Measurements from ENCODE around the gene OLFML2A.
"Not testable (repeated sequence)": the region's sequence is repeated elsewhere in the genome, so short reads cannot be mapped to it uniquely, and the experiment has no call there.

The OLFML2A gene

GRCh38 chr9:124839612-124840299 lies 62.8 kb downstream of the OLFML2A start:
- H3K4me1 ChIP-seq (ENCODE audit: insufficient read depth, low read length), result no peaks in the 10 kb centered on the region
- H3K9me3 ChIP-seq (ENCODE audit: low read length), result no peaks in the 10 kb centered on the region
- H3K4me3 ChIP-seq (ENCODE audit: low read length), result no peak overlapping the region
- no peaks in the 10 kb centered on the region for H3K36me3 ChIP-seq (ENCODE audit: insufficient read depth, low read length)
- H2AFZ ChIP-seq (ENCODE audit: low read depth, low read length), result no peak overlapping the region
- peaks cover 4% of the 10 kb centered on the region for H3K27me3 ChIP-seq (ENCODE audit: insufficient read depth, low read length)

DNA sequence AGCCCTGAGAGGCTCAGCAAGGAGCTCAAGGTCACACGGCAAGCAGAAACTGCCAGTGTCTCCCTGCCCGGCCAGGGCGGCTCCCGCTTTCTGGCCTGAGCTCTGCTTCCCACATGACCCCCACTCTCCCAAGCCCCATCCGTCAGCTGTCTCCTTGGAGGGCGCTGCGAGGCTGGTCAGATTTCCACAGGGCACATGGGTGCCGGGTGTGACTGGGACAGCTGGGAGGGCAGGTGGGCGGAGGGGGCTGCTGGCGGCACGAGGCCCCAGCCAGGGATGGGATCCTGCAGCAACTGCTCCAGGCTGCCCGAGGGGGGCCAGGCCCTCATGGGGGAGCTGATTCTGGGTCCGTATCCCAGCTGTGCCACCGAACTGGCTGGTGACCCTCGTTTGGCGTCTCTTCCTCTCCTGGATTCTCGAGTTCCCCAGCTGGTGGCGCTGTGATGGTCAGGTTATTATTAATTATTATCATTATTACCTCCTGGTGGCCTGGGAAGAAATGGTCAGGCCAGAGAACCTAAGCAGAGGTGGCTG lies 63.4 kb downstream of the OLFML2A start:
- H3K4me3 ChIP-seq (ENCODE audit: low read length), result no peak overlapping the region
- no peaks in the 10 kb centered on the region for H3K36me3 ChIP-seq (ENCODE audit: insufficient read depth, low read length)
- H3K27me3 ChIP-seq (ENCODE audit: insufficient read depth, low read length), result no peaks in the 10 kb centered on the region
- no peaks in the 10 kb centered on the region for H3K9me3 ChIP-seq (ENCODE audit: low read length)
- no peaks in the 10 kb centered on the region for H3K4me1 ChIP-seq (ENCODE audit: insufficient read depth, low read length)
- no peak overlapping the region for H2AFZ ChIP-seq (ENCODE audit: low read depth, low read length)

DNA sequence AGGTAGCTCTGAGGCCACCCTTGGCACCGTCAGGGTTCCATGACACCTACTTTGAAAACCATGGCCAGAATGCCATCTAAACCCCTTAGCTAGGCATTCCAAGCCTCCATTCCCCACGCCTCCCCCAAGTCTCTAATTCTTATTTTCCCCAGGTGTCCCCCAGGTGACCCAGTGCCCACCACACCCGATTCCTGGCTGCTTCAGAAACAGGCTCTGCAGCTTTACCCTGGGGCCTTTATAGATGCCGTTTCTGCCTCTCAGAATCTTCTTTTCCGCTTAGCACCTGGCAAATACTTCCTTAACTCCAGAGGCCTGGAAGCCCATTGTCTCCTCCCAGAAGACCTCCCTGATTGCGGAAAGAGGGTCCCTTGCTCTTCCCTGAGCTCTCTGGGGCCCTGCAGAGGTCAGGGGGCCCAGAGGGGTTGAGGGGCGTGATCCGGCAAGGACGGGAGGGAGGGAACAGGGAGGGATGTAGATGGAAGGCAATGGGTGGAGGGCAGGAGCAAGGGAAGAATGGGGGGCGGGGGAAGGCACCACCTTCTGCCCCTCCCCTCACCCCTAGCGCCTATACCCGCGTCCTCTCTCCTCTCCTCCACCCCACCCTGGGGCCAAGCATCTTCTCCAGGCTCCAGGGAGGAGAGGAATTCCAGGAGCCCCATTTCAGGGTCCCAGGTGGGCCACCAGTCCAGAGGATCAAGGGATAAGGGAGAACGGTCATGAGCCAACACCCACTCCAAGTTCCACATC lies 64.3 kb downstream of the OLFML2A start:
- no peaks in the 10 kb centered on the region for H3K36me3 ChIP-seq (ENCODE audit: insufficient read depth, low read length)
- no peak overlapping the region for H3K4me3 ChIP-seq (ENCODE audit: low read length)
- no peaks in the 10 kb centered on the region for H3K27me3 ChIP-seq (ENCODE audit: insufficient read depth, low read length)
- no peak overlapping the region for H2AFZ ChIP-seq (ENCODE audit: low read depth, low read length)
- no peaks in the 10 kb centered on the region for H3K4me1 ChIP-seq (ENCODE audit: insufficient read depth, low read length)
- H3K9me3 ChIP-seq (ENCODE audit: low read length), result no peaks in the 10 kb centered on the region

DNA sequence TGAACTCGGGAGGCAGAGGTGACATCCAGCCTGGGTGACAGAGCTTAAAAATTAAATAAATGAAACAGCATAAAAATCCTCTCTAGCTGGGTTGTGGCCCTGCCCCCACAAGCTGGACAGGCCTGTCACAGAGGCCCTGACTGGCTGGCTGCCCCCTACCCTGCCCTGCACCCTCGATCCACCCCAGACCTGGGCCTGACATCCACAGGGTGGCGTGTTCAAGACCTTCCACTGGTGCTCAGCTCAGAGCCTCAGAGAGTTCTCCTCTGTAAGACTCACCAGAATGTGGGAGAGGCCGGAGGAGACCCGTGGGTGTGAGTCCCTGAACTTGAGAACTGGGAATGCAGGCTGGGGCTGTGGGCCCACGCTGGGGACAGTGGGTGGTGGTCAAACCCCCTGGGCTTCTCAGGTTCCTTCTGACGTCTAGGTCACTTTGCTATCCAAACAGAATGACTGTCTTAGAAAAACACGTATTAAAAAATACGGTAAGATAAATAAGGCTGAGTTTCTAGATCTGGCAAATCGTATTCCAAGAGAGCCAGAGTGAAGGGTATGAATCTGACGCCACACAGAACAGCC lies 66.6 kb downstream of the OLFML2A start:
- Histone ChIP-seq H3K27me3 (ENCODE audit: insufficient read depth, low read length) (no peaks in the 10 kb centered on the region), H3K4me1 (ENCODE audit: insufficient read depth, low read length) (no peaks in the 10 kb centered on the region), H2AFZ (ENCODE audit: low read depth, low read length) (no peak overlapping the region), H3K36me3 (ENCODE audit: insufficient read depth, low read length) (no peaks in the 10 kb centered on the region), H3K9me3 (ENCODE audit: low read length) (no peaks in the 10 kb centered on the region), H3K4me3 (ENCODE audit: low read length) (no peak overlapping the region)

DNA sequence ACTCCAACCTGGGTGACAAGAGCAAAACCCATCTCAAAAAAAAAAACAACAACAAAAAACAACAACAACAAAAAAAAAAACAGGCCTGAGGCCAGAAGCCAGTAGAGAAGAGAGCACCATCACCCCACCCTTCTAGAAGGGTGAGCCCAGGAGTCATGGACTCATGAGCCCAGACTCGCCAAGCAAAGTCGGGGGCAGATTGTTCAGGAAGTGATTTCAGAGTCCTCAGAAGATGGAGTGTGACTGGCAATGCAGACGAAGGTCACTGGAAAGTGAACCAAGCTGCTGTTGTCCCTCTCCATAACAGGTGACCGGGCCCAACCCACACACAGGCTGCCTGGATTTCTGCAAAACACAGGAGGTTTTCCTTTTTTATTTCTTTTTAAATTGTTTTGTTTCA lies 67.4 kb downstream of the OLFML2A start:
- no peaks in the 10 kb centered on the region for H3K27me3 ChIP-seq (ENCODE audit: insufficient read depth, low read length)
- no peaks in the 10 kb centered on the region for H3K9me3 ChIP-seq (ENCODE audit: low read length)
- H3K4me1 ChIP-seq (ENCODE audit: insufficient read depth, low read length), result no peaks in the 10 kb centered on the region
- no peak overlapping the region for H2AFZ ChIP-seq (ENCODE audit: low read depth, low read length)
- H3K4me3 ChIP-seq (ENCODE audit: low read length), result no peak overlapping the region
- no peaks in the 10 kb centered on the region for H3K36me3 ChIP-seq (ENCODE audit: insufficient read depth, low read length)

DNA sequence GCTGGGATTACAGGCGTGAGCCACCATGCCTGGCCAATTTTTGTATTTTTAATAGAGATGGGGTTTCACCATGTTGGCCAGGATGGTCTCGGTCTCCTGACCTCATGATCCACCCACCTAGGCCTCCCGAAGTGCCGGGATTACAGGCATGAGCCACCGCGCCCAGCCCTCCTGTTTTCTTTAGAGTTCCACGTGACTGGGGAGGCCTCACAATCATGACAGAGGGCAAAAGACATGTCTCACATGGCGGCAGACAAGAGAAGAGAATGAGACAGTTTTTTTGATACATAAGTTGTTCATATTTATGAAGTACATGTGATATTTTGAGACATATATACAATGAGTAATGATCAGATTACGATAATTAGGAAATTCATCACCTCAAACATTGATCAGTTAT lies 69.5 kb downstream of the OLFML2A start:
- not testable (repeated sequence) for H3K36me3 ChIP-seq (ENCODE audit: insufficient read depth, low read length); H3K9me3 ChIP-seq (ENCODE audit: low read length); H3K4me3 ChIP-seq (ENCODE audit: low read length); H3K27me3 ChIP-seq (ENCODE audit: insufficient read depth, low read length); H3K4me1 ChIP-seq (ENCODE audit: insufficient read depth, low read length); H2AFZ ChIP-seq (ENCODE audit: low read depth, low read length)

DNA sequence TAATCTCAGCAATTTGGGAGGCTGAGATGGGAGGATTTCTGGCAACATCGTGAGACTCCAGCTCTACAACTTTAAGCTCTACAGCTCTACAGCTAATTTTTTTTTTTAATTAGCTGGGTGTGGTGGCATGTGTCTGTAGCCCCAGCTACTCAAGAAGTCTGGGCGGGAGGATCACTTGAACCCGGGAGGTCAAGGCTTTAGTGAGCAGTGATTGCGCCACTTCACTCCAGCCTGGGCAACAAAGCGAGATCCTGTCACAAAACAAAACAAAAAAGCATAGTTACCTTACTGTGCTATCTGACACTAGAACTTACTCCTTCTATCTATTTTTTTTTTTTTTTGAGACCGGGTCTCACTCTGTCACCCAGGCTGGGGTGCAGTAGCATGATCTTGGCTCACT lies 70.0 kb downstream of the OLFML2A start:
- Histone ChIP-seq H2AFZ (ENCODE audit: low read depth, low read length) (no peak overlapping the region), H3K4me3 (ENCODE audit: low read length) (no peak overlapping the region), H3K4me1 (ENCODE audit: insufficient read depth, low read length) (peaks cover 5% of the 10 kb centered on the region), H3K9me3 (ENCODE audit: low read length) (no peaks in the 10 kb centered on the region), H3K36me3 (ENCODE audit: insufficient read depth, low read length) (no peaks in the 10 kb centered on the region), H3K27me3 (ENCODE audit: insufficient read depth, low read length) (no peaks in the 10 kb centered on the region)

GRCh38 chr9:124849801-124850200 lies 72.9 kb downstream of the OLFML2A start:
- Histone ChIP-seq H2AFZ (ENCODE audit: low read depth, low read length) (no peak overlapping the region), H3K9me3 (ENCODE audit: low read length) (no peaks in the 10 kb centered on the region), H3K4me1 (ENCODE audit: insufficient read depth, low read length) (peaks cover 12% of the 10 kb centered on the region), H3K36me3 (ENCODE audit: insufficient read depth, low read length) (no peaks in the 10 kb centered on the region), H3K4me3 (ENCODE audit: low read length) (no peak overlapping the region), H3K27me3 (ENCODE audit: insufficient read depth, low read length) (no peaks in the 10 kb centered on the region)

DNA sequence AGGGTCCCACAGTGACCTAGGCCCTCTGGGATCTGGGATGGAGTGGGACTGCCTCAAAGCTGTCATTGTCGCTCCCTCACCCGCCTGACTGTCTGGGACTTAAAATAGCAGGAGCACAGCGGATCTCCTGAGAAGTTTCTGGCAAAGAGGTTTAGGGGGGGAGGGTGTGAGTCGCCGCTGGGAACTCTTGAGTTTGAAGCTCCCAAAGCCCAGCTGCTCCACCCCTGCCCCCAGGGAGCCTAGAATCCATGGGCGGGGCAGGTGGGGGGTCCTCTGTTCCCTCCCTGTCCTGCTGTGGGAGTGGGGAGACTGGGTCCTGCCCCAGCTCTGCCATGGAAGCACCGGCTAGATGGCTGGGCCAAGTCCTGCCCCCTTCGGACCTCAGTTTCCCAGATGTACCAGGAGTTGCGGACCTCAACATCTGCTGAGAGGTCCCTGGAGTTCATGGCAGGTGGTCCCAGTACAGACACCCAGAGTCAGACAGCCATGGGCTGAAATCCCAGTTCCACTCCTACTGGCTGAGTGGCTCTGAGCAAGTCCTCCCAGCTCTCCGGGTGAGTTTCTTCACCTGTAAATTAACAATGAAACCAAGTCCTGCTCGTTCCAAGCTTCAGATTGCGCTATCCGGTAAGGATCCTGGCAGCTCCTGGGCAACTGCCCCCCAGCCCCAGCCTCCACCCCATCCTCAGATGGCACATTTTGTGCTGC lies 75.3 kb downstream of the OLFML2A start:
- no peaks in the 10 kb centered on the region for H3K9me3 ChIP-seq (ENCODE audit: low read length)
- no peaks in the 10 kb centered on the region for H3K27me3 ChIP-seq (ENCODE audit: insufficient read depth, low read length)
- H3K36me3 ChIP-seq (ENCODE audit: insufficient read depth, low read length), result peaks cover 2% of the 10 kb centered on the region
- no peak overlapping the region for H2AFZ ChIP-seq (ENCODE audit: low read depth, low read length)
- peaks cover 12% of the 10 kb centered on the region for H3K4me1 ChIP-seq (ENCODE audit: insufficient read depth, low read length)
- H3K4me3 ChIP-seq (ENCODE audit: low read length), result peak overlapping the region; percentile 38

DNA sequence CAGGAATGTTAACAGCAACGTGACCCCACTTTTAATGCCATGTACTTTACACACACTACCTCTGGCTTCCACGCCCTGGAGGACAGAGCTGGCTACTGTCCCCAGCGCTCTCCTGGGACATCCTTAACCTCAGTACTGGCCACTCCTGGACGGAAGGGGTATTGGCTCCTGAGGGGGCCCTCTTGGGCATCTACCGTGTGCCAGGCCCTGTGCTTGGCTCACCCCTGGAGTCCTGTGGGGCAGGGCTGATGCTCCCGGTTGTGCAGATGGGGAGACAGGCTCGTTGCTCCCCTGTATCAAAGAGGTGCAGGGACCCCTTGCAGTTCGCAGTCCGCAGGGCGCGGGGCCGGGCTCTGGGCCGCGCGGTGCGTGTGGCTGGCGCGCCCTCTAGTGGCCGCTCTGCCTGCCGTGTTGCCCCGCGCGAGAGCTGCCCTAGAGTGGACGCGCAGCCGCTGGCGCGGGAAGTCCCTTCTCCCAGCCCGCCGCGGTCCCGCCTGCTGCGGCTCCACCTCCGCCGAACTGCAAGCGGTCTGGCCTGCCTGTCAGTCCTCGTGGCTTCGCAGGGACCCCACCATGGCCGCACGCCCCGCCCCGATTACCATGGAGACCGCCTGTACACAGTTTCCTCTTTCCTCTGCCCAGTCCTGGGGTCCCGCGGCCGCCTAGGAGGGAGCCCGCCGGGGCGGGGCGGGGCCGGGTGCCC lies 76.0 kb downstream of the OLFML2A start, which contains the start of gene WDR38:
Gene WDR38, plus strand, starts transcription at position 632 of the 703 bp plus-strand sequence. CDS start 72 bp downstream, outside the sequence.
- Histone ChIP-seq H3K27me3 (ENCODE audit: insufficient read depth, low read length) (no peaks in the 10 kb centered on the region), H2AFZ (ENCODE audit: low read depth, low read length) (peak within 1 kb of the TSS; percentile 17), H3K4me3 (ENCODE audit: low read length) (peak within 1 kb of the TSS; percentile 38)

GRCh38 chr9:124853605-124854143 lies 76.7 kb downstream of the OLFML2A start:
- H3K9me3 ChIP-seq (ENCODE audit: low read length), result no peaks in the 10 kb centered on the region
- H3K27me3 ChIP-seq (ENCODE audit: insufficient read depth, low read length), result no peaks in the 10 kb centered on the region
- H2AFZ ChIP-seq (ENCODE audit: low read depth, low read length), result peak overlapping the region; percentile 17
- H3K36me3 ChIP-seq (ENCODE audit: insufficient read depth, low read length), result peaks cover 16% of the 10 kb centered on the region
- peak overlapping the region; percentile 38 for H3K4me3 ChIP-seq (ENCODE audit: low read length)
- peaks cover 12% of the 10 kb centered on the region for H3K4me1 ChIP-seq (ENCODE audit: insufficient read depth, low read length)

More for the DNA sequence above, 76.0 kb downstream of the OLFML2A start, which contains the start of gene WDR38:
- Histone ChIP-seq H3K9me3 (ENCODE audit: low read length) (no peaks in the 10 kb centered on the region), H3K4me1 (ENCODE audit: insufficient read depth, low read length) (peaks cover 12% of the 10 kb centered on the region), H3K36me3 (ENCODE audit: insufficient read depth, low read length) (peaks cover 9% of the 10 kb centered on the region)

GRCh38 chr9:124854161-124854560 lies 77.2 kb downstream of the OLFML2A start:
- Histone ChIP-seq H3K9me3 (ENCODE audit: low read length) (no peaks in the 10 kb centered on the region), H3K4me3 (ENCODE audit: low read length) (no peak overlapping the region), H3K36me3 (ENCODE audit: insufficient read depth, low read length) (peaks cover 21% of the 10 kb centered on the region), H3K4me1 (ENCODE audit: insufficient read depth, low read length) (peaks cover 12% of the 10 kb centered on the region), H3K27me3 (ENCODE audit: insufficient read depth, low read length) (no peaks in the 10 kb centered on the region), H2AFZ (ENCODE audit: low read depth, low read length) (no peak overlapping the region)

Measured in neuron (in vitro differentiated cells).